ENCODE results near the gene EXPH5.

Gene EXPH5

GRCh38 chr11:108508653-108509593 lies 84.6 kb downstream of the EXPH5 start:
- no peak for TF ChIP-seq CTCF (IDR thresholded peaks at IDR 0.05; ENCODE audit: low read depth, low read length)
- H3K4me3 ChIP-seq (replicated peaks in 1 of 2; ENCODE audit: low read depth in 2 of 2, low read length in 2 of 2) = no peak overlapping the region
- DNase-seq (ENCODE audit: low read depth in 2 of 2) = no peak

GRCh38 chr11:108501396-108501795 lies 92.2 kb downstream of the EXPH5 start:
- no peak overlapping the region for H3K4me3 ChIP-seq (replicated peaks in 1 of 2; ENCODE audit: low read depth in 2 of 2, low read length in 2 of 2)
- no peak for TF ChIP-seq CTCF (IDR thresholded peaks at IDR 0.05; ENCODE audit: low read depth, low read length)
- no peak for DNase-seq (ENCODE audit: low read depth in 2 of 2)

- no peak for DNase-seq (ENCODE audit: low read depth in 2 of 2)
- no peak for TF ChIP-seq CTCF (IDR thresholded peaks at IDR 0.05; ENCODE audit: low read depth, low read length)
- no peak overlapping the region for H3K4me3 ChIP-seq (replicated peaks in 1 of 2; ENCODE audit: low read depth in 2 of 2, low read length in 2 of 2)
These were observed 92.8 kb downstream of the EXPH5 start for GRCh38 chr11:108500721-108501120.

GRCh38 chr11:108500169-108500568 lies 93.4 kb downstream of the EXPH5 start:
- H3K4me3 ChIP-seq (replicated peaks in 1 of 2; ENCODE audit: low read depth in 2 of 2, low read length in 2 of 2) = no peak overlapping the region
- no peak for DNase-seq (ENCODE audit: low read depth in 2 of 2)
- no peak for TF ChIP-seq CTCF (IDR thresholded peaks at IDR 0.05; ENCODE audit: low read depth, low read length)

GRCh38 chr11:108498816-108499408 lies 94.7 kb downstream of the EXPH5 start:
- TF ChIP-seq CTCF (IDR thresholded peaks at IDR 0.05; ENCODE audit: low read depth, low read length) = no peak

GRCh38 chr11:108498046-108498815 lies 95.3 kb downstream of the EXPH5 start, which contains the start of gene POGLUT3:
Gene POGLUT3 (minus strand): TSS chr11:108498384. CDS start chr11:108498366, 18 bp downstream.
- TF ChIP-seq CTCF (IDR thresholded peaks at IDR 0.05; ENCODE audit: low read depth, low read length) = no peak
- peak; percentile 41 to 60 for DNase-seq (ENCODE audit: low read depth in 2 of 2)
- peak within 1 kb of the TSS; percentile 57 to 66 for H3K4me3 ChIP-seq (replicated peaks in 1 of 2; ENCODE audit: low read depth in 2 of 2, low read length in 2 of 2)

More at GRCh38 chr11:108498816-108499408, 94.7 kb downstream of the EXPH5 start:
- H3K4me3 ChIP-seq (replicated peaks in 1 of 2; ENCODE audit: low read depth in 2 of 2, low read length in 2 of 2) = peak overlapping the region; percentile 57 to 66
- DNase-seq (ENCODE audit: low read depth in 2 of 2) = no peak
